ENCODE measurements around the gene FCRLB. TPM values are rescaled to one million over a fixed set of nuclear protein-coding genes. Genes with fewer than 3 reads are reported as not detected.

The FCRLB gene
- total RNA-seq, 1 experiment from 2014 or later: not detected

- Histone ChIP-seq H2BK5ac (ENCODE audit: insufficient read length, low read length) (no peak overlapping the region), H3K4me2 (ENCODE audit: insufficient read depth, insufficient read length, low read length) (no peak overlapping the region), H3K79me1 (ENCODE audit: insufficient read depth, low read depth, low read length, poor library complexity, severe bottlenecking) (no peaks in the 10 kb centered on the region), H3K9ac (ENCODE audit: extremely low read depth, insufficient read length, low read length) (no peak overlapping the region), H3K9me3 (ENCODE audit: control insufficient read depth, low read depth, low read length) (no peaks in the 10 kb centered on the region), H4K8ac (replicated peaks; ENCODE audit: insufficient read length, low read depth, low read length) (no peak overlapping the region), H3K79me2 (ENCODE audit: insufficient read depth, low read length) (no peaks in the 10 kb centered on the region), H4K91ac (ENCODE audit: insufficient read length, low read depth, low read length) (no peak overlapping the region), H3K27ac (ENCODE audit: insufficient read length, low read depth, low read length) (no peak overlapping the region), H2BK12ac (ENCODE audit: insufficient read length, low read depth, low read length) (no peak overlapping the region), H3K27me3 (ENCODE audit: insufficient read depth, low read length) (no peaks in the 10 kb centered on the region), H3K14ac (ENCODE audit: insufficient read depth, low read length) (no peak overlapping the region), H2BK120ac (ENCODE audit: low read depth, low read length, poor library complexity, severe bottlenecking) (no peak overlapping the region), H3K18ac (ENCODE audit: insufficient read length, low read depth, low read length) (no peak overlapping the region), H3T11ph (ENCODE audit: low read length) (no peak overlapping the region), H3K4ac (ENCODE audit: low read depth, low read length) (no peak overlapping the region), H2BK15ac (ENCODE audit: low read depth, low read length) (no peak overlapping the region), H4K20me1 (ENCODE audit: control insufficient read depth, insufficient read depth, insufficient read length) (no peaks in the 10 kb centered on the region), H2AFZ (ENCODE audit: low read length) (no peak overlapping the region), H4K5ac (ENCODE audit: insufficient read length, low read depth, low read length) (no peak overlapping the region), H2AK5ac (ENCODE audit: insufficient read length, low read length) (no peak overlapping the region), H3K23me2 (ENCODE audit: insufficient read length, low read depth, low read length, poor library complexity, severe bottlenecking) (no peaks in the 10 kb centered on the region), H3K4me1 (ENCODE audit: insufficient read depth, low read length) (no peaks in the 10 kb centered on the region), H2BK20ac (ENCODE audit: low read depth, low read length, poor library complexity, severe bottlenecking) (no peak overlapping the region), H3K23ac (ENCODE audit: insufficient read length, low read depth, low read length) (no peak overlapping the region), H3K56ac (ENCODE audit: insufficient read length, low read depth, low read length) (no peak overlapping the region)
- Mint-ChIP-seq H3K27ac (no peak overlapping the region), H3K27me3 (ENCODE audit: low read depth) (no peaks in the 10 kb centered on the region; the same call in none of the 2 replicates), H3K4me3 (no peak overlapping the region), H3K4me1 (peaks cover 4 to 13% of the 10 kb centered on the region in 2 experiments), H3K9me3 (no peaks in the 10 kb centered on the region), H3K36me3 (ENCODE audit: insufficient read depth in 1 of 3, low read depth in 3 of 3) (no peaks in the 10 kb centered on the region; a peak in 1 of 7 replicates)
- TF ChIP-seq, protein P1, sequence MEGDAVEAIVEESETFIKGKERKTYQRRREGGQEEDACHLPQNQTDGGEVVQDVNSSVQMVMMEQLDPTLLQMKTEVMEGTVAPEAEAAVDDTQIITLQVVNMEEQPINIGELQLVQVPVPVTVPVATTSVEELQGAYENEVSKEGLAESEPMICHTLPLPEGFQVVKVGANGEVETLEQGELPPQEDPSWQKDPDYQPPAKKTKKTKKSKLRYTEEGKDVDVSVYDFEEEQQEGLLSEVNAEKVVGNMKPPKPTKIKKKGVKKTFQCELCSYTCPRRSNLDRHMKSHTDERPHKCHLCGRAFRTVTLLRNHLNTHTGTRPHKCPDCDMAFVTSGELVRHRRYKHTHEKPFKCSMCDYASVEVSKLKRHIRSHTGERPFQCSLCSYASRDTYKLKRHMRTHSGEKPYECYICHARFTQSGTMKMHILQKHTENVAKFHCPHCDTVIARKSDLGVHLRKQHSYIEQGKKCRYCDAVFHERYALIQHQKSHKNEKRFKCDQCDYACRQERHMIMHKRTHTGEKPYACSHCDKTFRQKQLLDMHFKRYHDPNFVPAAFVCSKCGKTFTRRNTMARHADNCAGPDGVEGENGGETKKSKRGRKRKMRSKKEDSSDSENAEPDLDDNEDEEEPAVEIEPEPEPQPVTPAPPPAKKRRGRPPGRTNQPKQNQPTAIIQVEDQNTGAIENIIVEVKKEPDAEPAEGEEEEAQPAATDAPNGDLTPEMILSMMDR (conservative IDR thresholded peaks at IDR 0.05): no peak
- no peak for DNase-seq
- no CpG with 5 or more reads among the region's 5 CpGs for WGBS (ENCODE audit: extremely low coverage, insufficient read length, low lambda C conversion rate)
These were observed 44.2 kb upstream of the FCRLB start for GRCh38 chr1:161676958-161677689.
